COLO668 (cell line): Measurements from ENCODE around the gene IL20RA.
"Not testable (repeated sequence)": the region's sequence is repeated elsewhere in the genome, so short reads cannot be mapped to it uniquely, and the experiment has no call there.

Experiments
- DNase-seq: peaks from one replicate; lab custom pipeline; 2025; ENCODE audit not compliant: unreplicated experiment; lab: John Stamatoyannopoulos, UW

The IL20RA gene

DNA sequence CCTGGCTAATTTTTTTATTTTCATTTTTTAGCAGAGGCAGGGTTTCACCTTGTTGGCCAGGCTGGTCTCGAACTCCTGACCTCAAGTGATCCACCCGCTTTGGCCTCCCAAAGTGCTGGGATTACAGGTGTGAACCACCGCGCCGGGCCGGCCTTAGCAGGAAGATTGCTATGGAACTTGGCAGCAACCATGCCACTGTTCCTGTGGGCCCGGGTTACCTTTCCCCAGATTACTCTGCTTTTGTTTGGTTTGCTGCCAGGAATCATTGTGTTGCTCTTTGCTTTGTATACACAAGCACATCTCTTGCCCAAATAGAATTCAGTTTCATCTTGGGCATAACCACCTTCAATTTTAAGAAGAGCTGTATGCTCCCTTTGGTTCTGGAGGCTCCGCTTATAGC, 71.0 kb downstream of the IL20RA start:
- not testable (repeated sequence) for DNase-seq

- no peak for DNase-seq
Measured at GRCh38 chr6:136971609-136972008, 73.2 kb downstream of the IL20RA start.

GRCh38 chr6:136969930-136970329, 74.8 kb downstream of the IL20RA start:
- DNase-seq, result no peak

- no peak for DNase-seq
Measured at GRCh38 chr6:136969433-136969832, 75.3 kb downstream of the IL20RA start.

GRCh38 chr6:136968837-136969236, 75.9 kb downstream of the IL20RA start:
- no peak for DNase-seq

DNA sequence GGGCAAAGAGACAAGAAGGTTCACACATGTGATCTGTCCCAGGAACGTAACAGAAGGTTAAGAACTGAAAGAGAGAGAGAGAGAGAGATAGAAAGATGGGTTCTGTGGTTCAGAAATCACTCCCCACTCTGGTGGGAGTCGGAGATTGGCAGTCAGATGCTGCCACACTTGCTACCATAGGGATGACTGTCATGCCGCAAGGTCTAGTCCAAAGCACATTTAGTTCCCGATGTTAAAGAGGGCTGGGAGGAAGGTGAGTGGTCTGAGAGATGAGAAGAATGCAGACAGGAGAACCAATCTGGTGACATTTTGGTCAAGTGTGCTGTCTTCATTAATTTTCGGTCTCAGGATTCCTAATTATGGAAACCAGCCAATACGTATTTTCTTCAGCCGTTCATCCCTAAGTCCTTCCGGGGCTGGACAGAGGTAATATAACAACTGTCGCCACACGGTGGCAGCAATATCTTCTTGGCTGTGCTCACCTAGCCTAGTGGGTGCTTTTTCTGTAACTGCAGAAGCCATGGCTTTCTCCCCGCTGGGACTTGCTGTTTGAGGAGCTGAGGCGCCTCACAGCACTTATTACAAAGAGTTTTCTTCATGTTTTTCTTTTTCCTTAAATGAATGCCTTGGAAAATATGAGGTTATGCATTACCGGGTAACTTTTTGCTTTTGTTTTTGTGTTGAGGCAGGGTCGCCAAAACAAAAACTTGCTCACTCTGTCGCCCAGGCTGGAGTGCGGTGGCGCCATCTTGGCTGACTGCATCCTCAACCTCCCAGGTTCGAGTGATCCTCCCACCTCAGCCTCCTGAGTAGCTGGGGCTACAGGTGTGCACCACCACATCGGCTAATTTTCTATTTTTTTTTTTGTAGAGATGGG, 76.7 kb downstream of the IL20RA start:
- DNase-seq, result peak; percentile 69

- no peak for DNase-seq
Measured at GRCh38 chr6:136964398-136964797, 80.4 kb downstream of the IL20RA start.

DNA sequence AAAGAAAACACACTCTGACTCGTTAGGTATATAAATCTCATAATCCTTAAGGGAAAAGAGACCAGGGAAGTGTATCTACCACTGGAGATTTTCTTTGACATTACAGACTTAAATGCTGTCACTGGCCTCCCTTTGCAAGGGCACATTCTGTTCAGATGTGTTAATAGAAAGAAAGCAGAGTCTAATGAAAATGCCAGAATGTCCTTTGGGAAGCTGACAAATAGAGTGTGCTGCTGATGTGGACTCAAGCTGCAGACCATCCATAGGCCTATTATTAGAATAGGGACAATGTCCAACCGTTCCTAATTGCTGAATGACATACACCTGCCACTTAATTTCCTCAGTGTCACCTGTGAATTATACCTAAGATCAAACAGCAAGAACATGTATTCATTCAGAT, 81.5 kb downstream of the IL20RA start:
- no peak for DNase-seq

- DNase-seq, result peak; percentile 86
Measured at GRCh38 chr6:136962661-136963060, 82.1 kb downstream of the IL20RA start.

DNA sequence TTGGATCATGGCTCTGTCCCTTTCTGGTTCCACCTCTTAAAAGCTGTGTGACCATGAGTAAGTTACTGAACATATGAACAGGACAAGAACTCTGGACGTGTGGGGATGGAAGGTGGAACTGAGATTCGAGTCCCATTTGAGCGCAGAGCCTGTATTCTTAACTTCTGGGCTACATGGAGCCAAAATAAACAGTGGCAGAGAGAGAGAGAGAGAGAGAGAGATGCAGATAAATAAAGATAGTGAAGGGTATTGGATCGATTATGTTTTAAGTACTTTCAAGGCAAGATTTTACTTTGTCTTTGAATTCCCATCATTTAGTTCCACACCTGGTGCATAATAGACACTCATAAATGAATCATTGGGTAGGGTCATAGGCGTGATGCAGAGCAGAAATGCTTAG, 82.9 kb downstream of the IL20RA start:
- peak; percentile 8 for DNase-seq

DNA sequence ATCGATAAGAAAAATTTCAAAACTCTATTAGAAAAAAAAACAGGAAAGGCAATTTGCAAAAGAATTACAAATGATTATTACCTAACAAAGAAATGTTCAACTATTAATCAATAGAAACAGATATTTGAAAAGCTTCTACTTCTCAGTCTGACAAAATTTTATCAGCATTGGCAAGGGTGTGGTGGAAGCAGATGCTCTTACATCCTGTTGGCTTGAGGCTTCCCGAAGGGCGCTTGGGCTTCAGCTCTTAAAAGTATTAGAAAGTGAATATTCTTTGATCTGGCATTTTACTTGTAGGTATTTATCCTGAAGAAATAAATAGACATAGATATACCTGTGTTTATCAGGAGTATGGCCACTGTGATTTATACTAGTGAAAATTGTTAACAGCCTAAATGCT, 84.0 kb downstream of the IL20RA start:
- no peak for DNase-seq

DNA sequence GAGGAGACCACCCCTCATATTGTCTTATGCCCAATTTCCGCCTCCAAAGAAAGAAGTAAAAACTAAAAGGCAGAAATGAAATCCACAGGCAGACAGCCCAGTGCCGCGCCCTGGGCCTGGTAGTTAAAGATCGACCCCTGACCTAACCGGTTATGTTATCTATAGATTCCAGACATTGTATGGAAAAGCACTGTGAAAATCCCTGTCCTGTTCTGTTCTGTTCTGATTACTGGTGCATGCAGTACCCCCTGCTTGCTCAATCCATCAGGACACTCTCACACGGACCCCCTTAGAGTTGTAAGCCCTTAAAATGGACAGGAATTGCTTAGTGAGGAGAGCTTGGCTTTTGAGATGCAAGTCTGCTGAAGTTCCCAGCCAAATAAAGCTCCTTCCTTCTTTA, 84.8 kb downstream of the IL20RA start:
- DNase-seq, result not testable (repeated sequence)

DNA sequence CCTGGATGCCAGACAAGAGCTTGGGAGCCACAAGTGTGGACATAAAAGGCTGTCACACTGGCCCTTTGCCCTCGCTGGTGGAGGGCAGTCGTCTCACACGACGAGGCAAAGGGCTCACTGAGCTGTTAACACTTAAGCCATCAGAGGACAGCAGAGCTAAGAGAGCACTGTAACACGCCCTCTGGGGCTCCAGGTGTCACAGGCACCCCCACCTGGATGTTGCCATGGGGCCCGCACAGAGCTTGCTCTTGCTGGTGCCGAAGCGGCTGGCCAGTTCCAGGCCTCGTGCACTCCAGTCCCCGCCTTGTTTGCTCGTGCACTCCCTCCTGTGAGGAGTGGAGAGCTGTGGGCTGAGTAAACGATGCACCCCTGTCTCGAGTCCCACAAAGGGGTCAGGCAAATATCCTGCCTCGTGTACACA, 85.3 kb downstream of the IL20RA start:
- DNase-seq, result peak; percentile 89

DNA sequence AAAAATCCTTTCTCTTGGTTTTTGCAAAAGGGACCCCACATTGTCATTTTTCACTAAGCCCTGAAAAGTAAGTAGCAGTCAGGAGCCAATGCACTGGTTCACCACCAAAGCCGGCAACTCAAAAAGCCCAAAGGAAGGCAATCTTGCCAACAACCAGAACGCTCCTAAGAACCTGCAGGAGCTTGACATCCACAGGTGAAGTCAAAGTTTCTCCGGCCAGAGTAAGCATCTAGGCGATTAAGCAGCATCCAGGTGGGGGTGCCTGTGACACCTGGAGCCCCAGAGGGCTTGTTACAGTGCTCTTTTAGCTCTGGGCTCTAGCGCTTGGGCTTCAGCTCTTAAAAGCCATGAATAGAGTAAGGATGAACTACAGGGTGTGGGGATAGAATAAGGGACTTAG, 86.6 kb downstream of the IL20RA start:
- no peak for DNase-seq

DNA sequence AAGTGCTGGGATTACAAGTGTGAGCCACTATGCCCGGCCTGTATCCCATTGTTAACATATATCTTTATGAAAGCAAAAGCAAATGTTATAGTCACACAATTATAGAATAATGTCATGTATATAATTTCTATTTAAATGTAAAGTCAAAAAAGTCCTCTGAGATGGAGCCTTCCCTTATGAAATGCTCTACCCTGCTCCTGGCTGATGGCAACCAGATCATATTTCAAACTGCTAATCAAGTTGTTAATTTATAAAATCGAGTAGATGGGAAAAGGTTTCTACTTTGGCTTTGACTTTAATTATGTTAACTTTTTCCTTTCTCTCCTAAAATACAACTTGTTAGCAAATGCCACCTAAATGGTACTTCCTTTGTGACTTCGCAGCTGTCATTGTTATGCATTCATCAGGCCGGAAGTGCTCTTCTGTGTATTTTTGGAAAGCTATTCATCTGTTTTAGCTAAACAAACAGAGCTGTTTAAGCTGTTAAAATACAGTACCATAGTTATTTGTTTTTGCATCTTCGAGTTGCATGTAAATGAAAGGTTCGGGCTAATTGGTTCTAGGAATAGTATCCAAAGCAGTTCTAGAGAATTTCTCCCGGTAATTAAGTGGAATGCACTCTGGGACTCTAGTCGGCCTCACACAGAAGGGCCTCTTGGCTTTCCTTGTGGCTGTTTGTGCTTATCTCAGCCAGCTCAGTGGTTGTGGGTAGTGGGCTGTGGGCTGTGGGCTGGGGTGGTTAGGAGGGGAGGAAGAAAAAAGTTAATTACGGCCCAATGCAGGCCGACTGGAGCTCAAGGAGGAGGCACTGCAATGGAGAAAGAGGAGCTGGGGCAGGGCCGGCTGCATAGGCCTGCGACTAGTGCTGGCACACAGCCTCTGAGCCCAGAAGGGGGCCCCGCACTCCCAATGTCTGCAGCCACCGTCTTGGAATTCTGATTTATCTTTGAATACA, 87.9 kb downstream of the IL20RA start:
- peak; percentile 30 for DNase-seq

GRCh38 chr6:136955123-136955522, 89.6 kb downstream of the IL20RA start:
- DNase-seq, result no peak

DNA sequence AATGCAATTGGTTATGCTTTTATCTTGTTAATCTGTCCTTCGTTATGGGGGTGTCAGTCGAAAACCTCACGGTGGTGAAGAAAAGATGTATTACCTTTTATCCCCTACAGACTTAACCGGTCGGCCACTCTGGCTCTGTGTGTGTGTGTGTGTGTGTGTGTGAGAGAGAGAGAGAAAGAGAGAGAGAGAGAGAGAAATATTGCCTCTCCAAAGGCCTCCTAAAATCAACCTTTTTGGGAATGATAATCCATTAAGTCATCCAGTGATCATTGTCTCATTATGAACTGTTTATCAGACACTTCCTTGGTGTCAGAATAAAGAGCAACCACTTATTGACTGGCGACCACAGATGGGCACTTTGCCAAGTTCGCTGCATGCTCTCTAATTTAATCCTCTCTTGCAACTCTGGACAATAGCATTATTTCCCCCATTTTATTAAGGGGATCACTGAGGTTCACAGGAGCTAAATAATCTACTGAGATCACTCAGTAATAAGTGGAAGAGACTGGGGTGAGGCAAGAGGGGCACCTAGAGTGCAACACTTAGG, 92.0 kb downstream of the IL20RA start:
- peak; percentile 73 for DNase-seq

DNA sequence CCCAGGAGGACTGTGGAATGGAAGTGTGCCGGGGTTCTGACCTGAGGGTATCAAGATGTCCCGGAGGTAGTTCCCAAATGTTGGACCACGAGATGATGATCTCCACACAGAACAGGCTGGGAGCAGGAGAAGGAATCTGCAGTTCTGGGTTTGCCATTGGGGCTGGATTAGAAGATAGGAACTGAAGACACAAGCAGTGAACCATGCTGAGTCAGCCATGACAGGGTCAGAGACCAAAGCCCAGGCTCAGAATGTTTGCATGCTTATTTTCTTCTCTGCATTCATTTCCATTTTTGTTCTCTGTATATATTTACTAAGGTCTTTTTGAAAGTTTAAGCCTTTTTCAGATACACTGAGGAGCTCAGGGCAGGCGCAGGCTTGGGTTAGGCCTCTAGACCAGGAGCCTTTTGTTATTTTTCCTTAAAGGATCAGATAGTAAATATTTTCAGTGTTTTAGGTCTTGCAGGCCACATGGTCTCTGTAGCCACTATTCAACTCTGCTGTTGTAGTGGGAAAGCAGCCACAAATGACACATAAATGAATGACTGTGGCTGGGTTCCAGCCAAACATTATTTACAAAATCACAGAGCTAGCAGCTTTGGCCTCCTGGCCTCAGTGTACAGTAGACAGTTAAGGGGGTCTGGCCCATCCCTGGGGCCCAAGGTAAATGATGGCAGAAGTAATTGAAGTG, 94.2 kb downstream of the IL20RA start:
- DNase-seq, result no peak
